Stimulated activated CD4-positive, alpha-beta T cell treated with anti-CD3 and anti-CD28 coated beads, Interleukin-1b, Interleukin-23, amount 100 ng/mL, for 4 hours (primary cell): Measurements from ENCODE around the gene SORCS2.

Experiments used
- DNase-seq, 2 donors: peaks; one replicate each; pipeline ENCODE4 v3.0.0-alpha.2; 2020; ENCODE audit warnings: low read depth in 2 of 2

SORCS2 gene

GRCh38 chr4:7470522-7471128, 278.3 kb downstream of the SORCS2 start:
- no peak for DNase-seq

- no peak for DNase-seq
Observed at GRCh38 chr4:7472442-7473013, 280.2 kb downstream of the SORCS2 start.

DNA sequence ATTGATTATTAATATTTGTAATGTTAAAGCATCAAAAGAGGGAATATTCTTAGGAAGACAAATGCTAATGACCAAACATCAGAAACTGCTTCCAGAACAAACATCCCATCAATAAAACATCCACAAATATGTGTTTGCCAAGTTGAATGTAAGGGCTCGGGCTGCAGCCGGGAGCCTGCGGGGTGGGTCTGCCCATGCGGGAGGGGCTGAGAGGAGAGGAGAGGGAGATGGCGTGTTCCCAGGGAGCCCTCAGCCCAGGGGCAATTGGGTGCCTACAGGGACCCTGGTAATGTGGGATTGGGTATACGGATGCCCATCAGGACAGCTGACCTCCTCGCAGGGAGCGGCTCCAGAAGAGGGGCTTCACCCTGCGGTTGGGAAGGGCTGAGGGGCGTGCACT, 280.7 kb downstream of the SORCS2 start:
- DNase-seq: no peak

DNA sequence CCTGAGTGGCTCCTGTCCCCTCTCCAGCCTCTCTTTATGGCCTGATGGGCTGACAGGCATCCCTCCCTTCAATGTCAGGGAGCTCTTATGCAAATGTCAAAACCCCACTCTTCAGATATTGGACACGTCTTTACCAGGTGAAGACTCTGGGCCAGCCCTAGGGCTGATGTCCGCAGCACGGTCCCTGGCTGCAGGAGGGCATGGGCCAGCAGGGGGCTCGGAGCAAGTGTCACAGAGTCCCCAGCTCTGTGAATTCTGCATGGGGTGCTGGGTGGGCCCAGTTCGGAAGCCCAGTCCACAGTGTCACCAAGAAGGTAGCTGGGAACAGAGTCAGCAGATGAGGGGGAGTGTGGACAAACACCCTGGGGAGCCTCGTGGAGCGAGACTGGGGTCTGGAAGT, 282.0 kb downstream of the SORCS2 start:
- no peak for DNase-seq

GRCh38 chr4:7475207-7475606, 282.9 kb downstream of the SORCS2 start:
- DNase-seq: no peak

DNA sequence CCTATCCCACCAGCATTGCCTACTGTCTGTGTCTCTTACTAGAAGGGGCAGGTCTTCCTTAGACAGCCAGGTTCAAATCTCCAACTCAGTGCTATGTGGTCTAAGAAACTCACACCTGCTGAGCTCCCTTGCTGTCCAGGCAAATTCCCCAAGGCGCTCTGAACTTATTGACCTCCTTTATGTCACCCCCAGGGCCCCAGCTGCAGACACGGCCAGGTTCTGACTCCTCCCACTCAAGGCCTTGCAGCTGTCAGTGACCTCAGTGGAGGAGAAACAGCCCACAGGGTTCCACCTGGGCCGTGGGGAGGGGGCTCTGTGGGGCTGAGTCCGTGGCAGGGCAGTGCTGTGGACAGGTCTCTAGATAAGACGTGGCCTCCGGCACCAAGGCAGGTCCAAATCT, 284.5 kb downstream of the SORCS2 start:
- no peak for DNase-seq

GRCh38 chr4:7477695-7478094, 285.4 kb downstream of the SORCS2 start:
- DNase-seq: no peak

DNA sequence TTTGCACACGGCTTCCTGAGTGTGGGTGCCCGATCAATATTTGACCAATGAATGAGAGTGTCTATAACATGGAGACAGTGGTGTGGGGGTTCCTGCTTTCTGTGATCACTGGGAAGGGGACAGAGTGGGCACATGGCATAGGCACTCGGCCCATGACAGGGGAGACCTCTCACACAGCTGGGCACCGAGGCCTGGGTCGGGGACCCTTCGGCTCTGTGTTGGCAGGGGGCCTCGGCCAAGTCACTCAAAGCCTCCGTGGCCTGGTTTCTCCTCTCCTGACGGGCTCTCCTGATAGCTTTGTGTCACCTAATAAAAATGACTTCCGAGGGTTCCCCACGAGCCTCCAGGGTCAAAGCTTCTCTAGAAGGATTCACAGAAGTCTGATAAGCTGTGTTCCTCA, 286.3 kb downstream of the SORCS2 start:
- DNase-seq: no peak

- DNase-seq: no peak
Observed at GRCh38 chr4:7480423-7480822, 288.1 kb downstream of the SORCS2 start.

DNA sequence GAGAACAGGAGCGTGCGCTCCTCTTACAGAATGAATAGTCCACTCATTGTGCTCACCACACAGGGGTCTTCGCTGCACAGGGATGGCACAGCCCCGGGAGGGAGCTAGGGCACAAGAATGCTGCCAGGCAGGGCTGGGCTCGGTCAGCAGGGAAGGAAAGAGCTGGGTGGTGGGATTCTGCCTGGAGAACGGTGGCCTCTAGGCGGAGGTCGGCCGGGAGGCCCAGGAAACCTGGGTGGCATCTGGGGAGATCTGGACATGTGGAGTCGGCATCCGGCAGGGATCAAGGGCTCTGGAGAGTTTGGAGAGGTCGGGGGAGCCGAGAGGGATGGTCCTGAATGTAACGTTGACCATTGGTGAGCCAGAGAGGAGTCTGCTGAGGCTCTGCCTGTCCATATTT, 288.9 kb downstream of the SORCS2 start:
- DNase-seq: no peak

DNA sequence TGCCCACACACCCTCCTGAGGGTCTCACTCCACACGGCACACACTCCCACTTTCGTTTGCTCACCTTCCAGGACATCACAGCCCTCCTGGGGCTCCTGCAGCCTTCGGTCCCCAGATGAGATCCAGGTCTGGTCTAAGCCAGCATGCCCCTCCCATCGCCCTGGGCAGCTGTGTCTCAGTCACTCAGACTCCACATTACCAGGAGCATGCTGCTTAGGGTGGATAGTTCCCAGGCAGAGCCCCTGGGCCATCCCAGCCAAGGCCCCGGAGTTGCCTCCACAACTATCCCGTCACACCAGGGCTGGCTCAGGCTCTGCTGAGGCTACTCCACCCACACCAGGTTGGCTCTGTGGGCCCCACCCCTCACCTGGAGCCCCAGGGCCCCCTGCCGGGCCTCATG, 292.8 kb downstream of the SORCS2 start:
- no peak for DNase-seq

DNA sequence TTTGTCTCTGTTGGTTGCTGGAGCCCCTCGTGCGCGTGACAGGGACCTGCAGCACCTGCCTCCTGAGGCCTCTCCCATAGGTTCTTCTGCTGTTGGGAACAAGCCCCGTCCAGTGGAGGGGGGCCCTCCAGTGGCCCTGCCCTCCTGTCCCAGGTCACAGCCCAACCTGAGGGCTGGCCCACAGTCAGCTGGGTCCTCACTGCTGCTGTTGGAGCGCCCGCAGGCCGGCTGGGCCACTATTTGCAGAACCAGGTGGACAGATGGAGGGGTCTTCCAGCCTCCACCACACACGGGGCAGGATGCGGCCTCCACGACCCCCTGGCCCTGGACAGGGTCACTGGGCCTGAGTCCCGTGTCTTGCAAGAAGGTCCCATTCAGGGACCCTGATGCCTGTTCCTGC, 293.8 kb downstream of the SORCS2 start:
- DNase-seq: no peak

DNA sequence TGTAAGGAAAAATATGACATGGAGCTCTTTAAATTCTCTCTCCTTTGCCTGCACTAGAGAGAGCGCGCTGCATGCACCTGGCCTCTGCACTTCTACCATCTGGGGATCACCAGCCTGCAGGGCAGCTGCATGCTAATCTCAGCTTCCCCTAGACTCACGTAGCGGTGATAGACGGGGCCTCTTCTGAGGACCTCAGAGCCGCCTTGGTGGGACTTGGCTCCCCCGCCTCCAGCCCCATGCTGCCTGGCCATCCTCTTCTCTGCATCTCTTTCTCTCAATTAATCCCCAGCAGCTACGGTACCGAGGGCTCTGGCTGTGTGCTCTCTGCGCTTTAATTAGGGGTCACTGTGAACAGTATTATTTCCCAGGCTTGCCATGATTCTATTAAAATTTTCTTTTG, 295.2 kb downstream of the SORCS2 start:
- DNase-seq: no peak

DNA sequence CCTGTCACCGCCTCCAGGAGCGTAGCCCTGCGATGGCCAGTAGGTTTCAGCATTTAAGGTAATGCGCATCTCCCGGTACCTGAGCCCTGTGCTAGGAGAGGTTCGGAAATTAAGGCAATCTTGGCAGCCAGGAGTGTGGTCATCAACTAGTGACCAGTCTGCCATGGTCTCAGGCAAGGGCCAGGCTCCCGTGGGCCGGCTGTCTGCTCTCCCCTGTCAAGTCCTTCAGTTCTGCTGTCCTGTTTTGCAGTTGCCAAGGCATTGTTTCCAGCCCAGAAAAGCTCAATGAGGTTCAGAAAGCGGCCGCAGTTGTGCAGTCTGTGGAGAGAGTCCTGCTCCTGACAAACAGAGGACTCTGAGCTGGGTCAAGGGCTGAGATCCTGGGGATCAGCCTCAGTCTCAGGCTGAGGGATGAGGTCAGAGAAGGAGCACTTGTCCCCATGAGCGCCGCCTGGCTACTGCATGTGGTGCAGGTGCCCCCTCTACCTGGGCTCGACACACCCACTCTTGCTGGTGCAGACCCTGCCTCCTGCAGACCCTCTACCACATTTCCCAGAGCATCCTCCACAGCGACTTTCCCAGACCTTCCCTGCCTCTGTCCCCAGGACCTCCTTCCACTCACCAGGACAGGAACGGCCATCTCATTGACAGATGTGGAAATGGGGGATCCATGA, 295.8 kb downstream of the SORCS2 start:
- no peak for DNase-seq

GRCh38 chr4:7491915-7492314, 299.6 kb downstream of the SORCS2 start:
- no peak for DNase-seq

DNA sequence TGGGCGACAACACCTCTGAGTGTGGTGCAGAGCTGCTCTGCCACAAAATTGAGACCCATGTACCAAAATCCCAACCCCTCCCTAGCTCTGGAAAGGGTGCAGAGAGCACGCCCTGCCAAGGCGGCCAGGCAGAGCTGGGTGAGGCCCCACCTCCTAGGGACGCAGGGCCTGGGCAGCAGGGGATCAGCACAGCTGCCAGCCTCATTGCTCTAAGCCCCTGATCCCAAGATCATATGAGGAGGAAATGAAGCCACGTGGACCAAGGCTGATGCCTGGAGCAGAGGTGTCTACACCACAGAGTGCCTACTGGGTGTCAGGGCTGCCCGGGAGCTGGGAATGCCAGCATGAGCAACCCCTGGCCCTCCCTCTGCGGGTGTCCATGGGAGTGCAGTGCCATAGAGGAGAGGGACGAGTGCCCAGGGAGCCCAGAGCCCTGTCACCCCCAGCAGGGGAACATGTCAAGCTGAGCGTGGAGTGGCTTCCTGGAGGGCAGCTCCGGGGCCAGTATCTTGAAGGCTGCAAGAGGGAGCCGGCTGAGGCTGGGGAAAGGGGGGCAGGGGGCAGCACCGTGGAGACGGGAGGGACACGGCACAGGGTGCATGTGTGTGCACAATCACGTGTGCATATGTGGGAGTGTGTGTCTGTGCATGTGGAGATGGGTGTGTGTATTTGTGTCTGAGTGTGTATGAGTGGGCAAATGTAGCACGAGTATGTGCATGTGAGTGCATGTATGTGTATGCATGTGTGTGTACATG, 306.3 kb downstream of the SORCS2 start:
- DNase-seq: no peak

- DNase-seq: no peak
Observed at GRCh38 chr4:7499661-7500060, 307.3 kb downstream of the SORCS2 start.

- no peak for DNase-seq
Observed at GRCh38 chr4:7500404-7500803, 308.1 kb downstream of the SORCS2 start.

GRCh38 chr4:7501314-7501713, 309.0 kb downstream of the SORCS2 start:
- no peak for DNase-seq

GRCh38 chr4:7501873-7502272, 309.5 kb downstream of the SORCS2 start:
- DNase-seq: no peak

DNA sequence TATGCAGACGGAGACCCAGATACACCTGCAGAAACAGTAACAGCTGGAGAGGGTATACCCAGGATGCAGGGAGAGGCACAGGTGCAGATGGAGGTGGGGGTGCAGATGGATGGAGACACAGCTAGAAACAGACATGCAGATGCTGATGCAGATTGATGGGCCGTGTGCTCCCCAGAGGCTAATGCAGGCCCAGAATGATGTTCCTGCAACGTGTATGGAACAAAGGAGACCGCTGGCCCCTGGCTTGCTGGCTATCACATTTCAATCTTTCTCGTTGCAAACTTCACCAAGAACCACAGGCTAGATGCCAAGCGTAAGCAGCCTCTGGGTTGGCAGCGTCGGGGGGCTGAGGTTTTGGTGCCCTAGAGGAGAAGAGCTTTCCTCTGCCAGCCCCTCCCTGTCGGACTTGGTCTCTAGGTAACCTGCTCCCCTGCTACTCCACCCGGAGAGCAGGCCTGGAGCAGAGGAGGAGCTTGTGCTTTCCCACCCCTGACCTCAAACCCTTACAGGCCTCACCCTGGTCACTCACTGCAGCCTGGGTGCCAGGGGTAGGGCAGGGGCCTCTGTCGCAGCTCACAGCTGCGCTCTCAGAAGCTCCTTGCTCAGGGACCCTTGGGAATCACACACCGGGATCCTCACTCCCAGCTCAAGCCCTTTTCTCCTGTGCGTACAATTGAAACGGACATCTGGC, 311.4 kb downstream of the SORCS2 start:
- no peak for DNase-seq
